Keratinocyte (primary cell): ENCODE measurements around the gene ZNF107. TPM values are rescaled to one million over a fixed set of nuclear protein-coding genes. Genes with fewer than 3 reads are reported as not detected.

Source experiments
- DNase-seq: peaks from one replicate; pipeline ENCODE4 v3.0.0-alpha.2; 2011; ENCODE audit warnings: low read depth, missing footprints, low spot score
- FAIRE-seq: peaks from 2 replicates; lab custom pipeline; 2011; peaks lifted over from hg19 to GRCh38; lab: Jason Lieb, UNC
- H2AFZ ChIP-seq: 2 replicates; pipeline ENCODE4 v1.6.0; 2012; ENCODE audit warnings: low read length, control low read depth, inconsistent platforms; ENCODE audit not compliant: control insufficient read depth
- H3K27ac ChIP-seq: 2 replicates; pipeline ENCODE4 v1.5.1; 2011; ENCODE audit warnings: low read length; ENCODE audit not compliant: control insufficient read depth, insufficient read depth
- H3K27me3 ChIP-seq: 3 replicates; pipeline ENCODE4 v1.6.0; 2011; ENCODE audit warnings: low read length; ENCODE audit not compliant: control insufficient read depth, insufficient read depth; ENCODE audit errors: extremely low read depth
- H3K36me3 ChIP-seq, 2 experiments: 2 replicates in 1 of 2; 3 replicates in 1 of 2; pipeline ENCODE4 v1.5.1; 2011; ENCODE audit warnings: low read length in 2 of 2, mild to moderate bottlenecking in 1 of 2; ENCODE audit not compliant: control insufficient read depth in 2 of 2, insufficient read depth in 2 of 2; ENCODE audit errors: extremely low read depth in 1 of 2
- H3K4me1 ChIP-seq: 3 replicates; pipeline ENCODE4 v1.5.1; 2011; ENCODE audit warnings: low read length; ENCODE audit not compliant: control insufficient read depth, insufficient read depth; ENCODE audit errors: extremely low read depth
- H3K4me2 ChIP-seq: 3 replicates; pipeline ENCODE4 v1.6.0; 2011; ENCODE audit warnings: low read depth, low read length; ENCODE audit not compliant: control insufficient read depth, insufficient read depth; ENCODE audit errors: extremely low read depth
- H3K4me3 ChIP-seq, 3 experiments: fragments of 200-600 bp in 1 of 3; sonication (generic) in 1 of 3; 2 replicates in 2 of 3; 3 replicates in 1 of 3; pipeline ENCODE4 v1.5.1; 2011 to 2016; ENCODE audit warnings: low read length in 3 of 3, mild to moderate bottlenecking in 3 of 3, control low read depth in 2 of 3, inconsistent platforms in 1 of 3, low read depth in 1 of 3, mixed read lengths in 1 of 3, mixed run types in 1 of 3, moderate library complexity in 1 of 3; ENCODE audit not compliant: control insufficient read depth in 2 of 3, insufficient read depth in 2 of 3; ENCODE audit errors: extremely low read depth in 1 of 3
- H3K79me2 ChIP-seq: 2 replicates; pipeline ENCODE4 v1.6.0; 2012; ENCODE audit warnings: low read length; ENCODE audit not compliant: control insufficient read depth, insufficient read depth
- H3K9ac ChIP-seq: 3 replicates; pipeline ENCODE4 v1.6.0; 2011; ENCODE audit warnings: low read length; ENCODE audit not compliant: control insufficient read depth, insufficient read depth; ENCODE audit errors: extremely low read depth
- H3K9me1 ChIP-seq: 3 replicates; pipeline ENCODE4 v1.6.0; 2011; ENCODE audit warnings: low read length; ENCODE audit not compliant: control insufficient read depth, insufficient read depth; ENCODE audit errors: extremely low read depth
- H3K9me3 ChIP-seq: 2 replicates; pipeline ENCODE4 v1.5.1; 2012; ENCODE audit warnings: low read depth, low read length; ENCODE audit not compliant: control insufficient read depth
- H4K20me1 ChIP-seq: 3 replicates; pipeline ENCODE4 v1.6.0; 2011; ENCODE audit warnings: low read length; ENCODE audit not compliant: control insufficient read depth, insufficient read depth; ENCODE audit errors: extremely low read depth
- CTCF ChIP-seq, 3 experiments: IDR thresholded peaks in 1 of 3; conservative IDR thresholded peaks in 1 of 3; optimal IDR thresholded peaks in 1 of 3; 2 replicates in 2 of 3; 3 replicates in 1 of 3; pipeline versions ENCODE3 to v1.5.1; 2011; ENCODE audit warnings: low read length in 3 of 3, mild to moderate bottlenecking in 3 of 3, moderate library complexity in 2 of 3, control low read depth in 1 of 3, inconsistent platforms in 1 of 3; ENCODE audit not compliant: insufficient read depth in 2 of 3; ENCODE audit errors: extremely low read depth in 1 of 3
- EZH2 ChIP-seq: IDR thresholded peaks from one replicate; pipeline ENCODE4 v1.6.1; 2012; ENCODE audit warnings: inconsistent platforms, mild to moderate bottlenecking, low read length, moderate library complexity
- dilution Hi-C: fragments of 300-500 bp; cut with MboI; formaldehyde crosslinking; loops from one replicate; pipeline ENCODE4 v1.7.0; 2020; ENCODE audit warnings: low sequenced_read_pairs; ENCODE audit not compliant: extremely low pct_ligation_motif_present
- polyA plus RNA-seq, 5 experiments: library from polyadenylated mRNA; depleted of rRNA in 3 of 5; stranded (reverse) in 3 of 5; stranded (forward) in 1 of 5; unstranded in 1 of 5; fragments of >200 nt; gene quantifications; 1 replicate in 1 of 5; 2 replicates in 3 of 5; 3 replicates in 1 of 5; pipeline versions ENCODE4 v1.2.1 to v1.2.3, GENCODE V29; 2011 to 2012; ENCODE audit warnings: missing spikeins in 2 of 5, low read depth in 1 of 5, low replicate concordance in 1 of 5

ZNF107 gene
- polyA plus RNA-seq, 1 donor (not counting 4 experiments of a cell fraction or from before 2014, with no cell fraction given) = 5.5 TPM

DNA sequence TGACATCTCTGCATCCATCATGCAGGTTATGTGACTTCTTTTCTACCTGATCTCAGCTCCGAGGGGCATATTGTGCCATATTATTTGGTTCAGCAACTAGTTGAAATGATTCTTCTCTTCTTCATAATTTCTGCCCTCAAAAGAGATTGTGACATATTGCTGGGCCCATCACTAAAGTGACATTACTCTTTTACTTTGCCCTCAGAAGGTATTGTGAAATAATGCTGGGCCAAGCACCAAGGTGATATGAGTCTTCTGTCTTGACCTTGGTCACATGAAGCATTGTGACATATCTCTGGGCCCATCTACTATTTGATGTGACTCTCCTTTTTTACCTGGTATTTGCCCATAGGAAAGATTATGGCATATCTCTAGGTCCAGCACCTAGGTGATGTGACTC lies 33.9 kb upstream of the ZNF107 start:
- H3K9ac ChIP-seq = no peak overlapping the region
- H3K9me3 ChIP-seq = no peaks in the 10 kb centered on the region
- H2AFZ ChIP-seq = no peak overlapping the region
- no peak overlapping the region for H3K4me2 ChIP-seq
- FAIRE-seq (no peak), DNase-seq (no peak)
- no peak for TF ChIP-seq EZH2
- TF ChIP-seq CTCF (optimal IDR thresholded peaks at IDR 0.05 in 1 of 3, IDR thresholded peaks at IDR 0.05 in 1 of 3, conservative IDR thresholded peaks at IDR 0.05 in 1 of 3; ENCODE audit: extremely low read depth in 1 of 3, insufficient read depth in 2 of 3, low read length in 3 of 3) = no peak
- no peak overlapping the region for H3K27ac ChIP-seq
- H3K27me3 ChIP-seq = no peaks in the 10 kb centered on the region
- dilution Hi-C loops = no loop called here
- no peaks in the 10 kb centered on the region for H3K79me2 ChIP-seq
- no peaks in the 10 kb centered on the region for H3K36me3 ChIP-seq
- H3K9me1 ChIP-seq = no peaks in the 10 kb centered on the region
- H3K4me1 ChIP-seq = no peaks in the 10 kb centered on the region
- no peak overlapping the region for H3K4me3 ChIP-seq
- H4K20me1 ChIP-seq = no peaks in the 10 kb centered on the region

DNA sequence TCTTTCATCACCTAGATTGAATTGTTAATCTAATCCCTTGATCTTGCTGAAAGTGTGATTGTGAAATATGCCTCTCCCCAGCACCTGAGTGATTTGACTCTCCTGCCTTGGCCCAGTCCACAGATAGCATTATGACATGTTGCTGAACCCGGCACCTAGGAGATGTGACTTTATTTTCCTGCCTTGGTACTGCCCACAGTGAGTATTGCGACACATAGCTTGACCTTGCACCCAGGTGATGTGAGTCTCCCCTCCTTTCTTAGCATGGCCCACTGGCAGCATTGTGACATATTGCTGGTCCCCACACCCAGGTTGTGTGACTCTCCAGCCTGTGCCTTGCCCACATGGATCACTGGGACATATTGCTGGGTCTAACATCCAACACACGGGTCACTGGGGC lies 32.5 kb upstream of the ZNF107 start:
- Histone ChIP-seq H3K27ac (no peak overlapping the region), H4K20me1 (no peaks in the 10 kb centered on the region), H3K36me3 (no peaks in the 10 kb centered on the region), H3K9ac (no peak overlapping the region), H3K79me2 (no peaks in the 10 kb centered on the region), H3K9me3 (no peaks in the 10 kb centered on the region), H3K4me3 (no peak overlapping the region), H3K9me1 (no peaks in the 10 kb centered on the region), H2AFZ (no peak overlapping the region), H3K27me3 (no peaks in the 10 kb centered on the region), H3K4me1 (no peaks in the 10 kb centered on the region), H3K4me2 (no peak overlapping the region)
- TF ChIP-seq CTCF (optimal IDR thresholded peaks at IDR 0.05 in 1 of 3, IDR thresholded peaks at IDR 0.05 in 1 of 3, conservative IDR thresholded peaks at IDR 0.05 in 1 of 3; ENCODE audit: extremely low read depth in 1 of 3, insufficient read depth in 2 of 3, low read length in 3 of 3) (no peak), EZH2 (no peak)
- dilution Hi-C loops = no loop called here
- no peak for FAIRE-seq
- DNase-seq = no peak
